HG02852 (cell line): Measurements from ENCODE around the gene MPND.
"Not testable (repeated sequence)": the region's sequence is repeated elsewhere in the genome, so short reads cannot be mapped to it uniquely, and the experiment has no call there.

Experiments used
- ATAC-seq: cut with Tn5 transposase; IDR thresholded peaks from one replicate; pipeline ENCODE4 v1.9.1; 2021; ENCODE audit warnings: mild to moderate bottlenecking, moderate library complexity; ENCODE audit not compliant: unreplicated experiment

MPND gene

GRCh38 chr19:4319067-4319718 is 24.2 kb upstream of the MPND start:
- no peak for ATAC-seq

DNA sequence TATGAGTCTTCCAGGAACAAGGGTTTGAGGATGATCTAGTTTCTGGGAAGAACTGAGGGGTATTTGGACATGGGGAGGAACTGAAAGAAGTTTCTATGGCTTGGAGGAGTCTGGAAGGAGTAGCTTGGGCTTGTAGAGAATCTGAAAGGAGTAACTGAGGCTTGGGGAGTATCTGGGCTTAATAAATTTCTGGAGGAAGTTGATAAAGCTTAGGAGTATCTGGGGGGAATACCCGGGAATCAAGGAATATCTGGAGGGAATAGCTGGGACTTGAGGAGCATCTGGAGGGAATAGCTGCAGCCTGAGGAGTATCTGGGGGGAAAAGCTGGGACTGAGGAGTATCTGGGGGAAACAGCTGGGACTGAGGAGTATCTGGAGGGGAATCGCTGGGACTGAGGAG is 22.9 kb upstream of the MPND start:
- ATAC-seq, result no peak

DNA sequence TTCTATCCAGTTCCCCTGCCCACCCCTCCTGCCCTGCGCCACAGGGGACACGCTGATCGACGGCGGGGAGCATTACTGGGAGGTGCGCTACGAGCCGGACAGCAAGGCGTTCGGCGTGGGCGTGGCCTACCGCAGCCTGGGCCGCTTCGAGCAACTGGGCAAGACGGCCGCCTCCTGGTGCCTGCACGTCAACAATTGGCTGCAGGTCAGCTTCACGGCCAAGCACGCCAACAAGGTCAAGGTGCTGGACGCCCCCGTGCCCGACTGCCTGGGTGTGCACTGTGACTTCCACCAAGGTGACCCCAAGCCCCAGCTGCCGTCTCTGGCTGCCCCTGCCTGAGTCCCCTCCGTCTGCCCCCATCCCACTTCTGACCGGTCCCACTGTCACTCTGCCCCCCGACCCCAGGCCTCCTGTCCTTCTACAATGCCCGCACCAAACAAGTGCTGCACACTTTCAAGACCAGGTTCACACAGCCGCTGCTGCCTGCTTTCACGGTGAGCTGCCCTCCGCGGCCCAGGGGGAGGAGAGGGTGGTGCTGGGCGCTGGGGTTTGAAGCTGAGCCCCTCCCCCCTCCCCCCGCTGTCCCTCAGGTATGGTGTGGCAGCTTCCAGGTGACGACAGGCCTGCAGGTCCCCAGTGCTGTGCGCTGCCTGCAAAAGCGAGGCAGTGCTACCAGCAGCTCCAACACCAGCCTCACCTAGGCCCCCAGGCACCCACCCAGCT is 20.3 kb upstream of the MPND start:
- no peak for ATAC-seq

DNA sequence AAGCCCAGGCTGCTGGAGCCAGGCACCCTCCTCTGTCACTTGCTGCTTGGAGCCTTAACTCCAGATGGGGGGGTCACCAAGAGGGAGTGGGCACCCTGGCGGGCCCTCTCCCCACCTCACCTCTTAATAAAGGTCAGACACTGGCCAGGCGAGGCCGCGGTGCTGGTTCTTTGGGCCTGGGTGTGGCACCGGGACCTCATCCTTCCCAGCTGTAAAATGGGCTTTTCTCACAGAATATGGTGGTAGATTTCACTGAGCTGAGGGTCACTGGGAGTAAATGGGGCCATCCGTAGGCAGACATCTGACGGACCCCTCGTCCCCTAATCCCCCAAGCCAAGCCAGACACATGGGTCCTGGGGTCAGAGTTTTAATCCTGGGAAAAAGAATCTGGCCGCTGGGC is 19.7 kb upstream of the MPND start:
- no peak for ATAC-seq

GRCh38 chr19:4324228-4324627 is 19.1 kb upstream of the MPND start:
- no peak for ATAC-seq

DNA sequence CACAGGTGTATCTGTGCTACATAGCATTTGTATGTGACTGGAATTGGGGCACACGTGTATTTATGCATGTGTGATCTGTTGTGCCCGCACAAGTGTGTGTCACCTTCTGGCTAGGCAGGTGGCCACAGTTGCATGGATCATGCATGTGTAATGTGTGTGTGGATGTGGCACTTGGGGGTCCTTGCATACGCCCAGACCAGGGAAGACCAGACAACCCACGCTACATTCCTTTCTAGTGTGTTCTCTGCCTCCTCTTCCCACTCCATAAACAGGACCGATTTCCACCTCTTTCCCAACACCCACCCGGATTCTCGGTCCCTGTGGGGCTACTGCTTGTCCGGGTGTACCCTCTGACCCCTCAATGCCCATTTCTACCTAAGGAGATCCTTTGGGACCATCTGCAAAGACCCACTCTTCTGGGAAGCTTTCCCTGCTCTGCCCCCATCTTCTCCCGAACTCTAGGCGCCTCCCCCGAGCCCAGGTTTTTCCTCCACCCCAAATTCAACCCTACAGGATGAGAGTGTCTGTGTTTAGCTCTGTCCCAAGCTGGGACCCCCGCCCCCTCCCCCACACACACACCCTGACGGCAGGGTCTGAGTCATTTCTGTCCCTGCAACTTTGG is 17.0 kb upstream of the MPND start:
- no peak for ATAC-seq

- no peak for ATAC-seq
Observed at GRCh38 chr19:4326837-4327251, 16.5 kb upstream of the MPND start.

DNA sequence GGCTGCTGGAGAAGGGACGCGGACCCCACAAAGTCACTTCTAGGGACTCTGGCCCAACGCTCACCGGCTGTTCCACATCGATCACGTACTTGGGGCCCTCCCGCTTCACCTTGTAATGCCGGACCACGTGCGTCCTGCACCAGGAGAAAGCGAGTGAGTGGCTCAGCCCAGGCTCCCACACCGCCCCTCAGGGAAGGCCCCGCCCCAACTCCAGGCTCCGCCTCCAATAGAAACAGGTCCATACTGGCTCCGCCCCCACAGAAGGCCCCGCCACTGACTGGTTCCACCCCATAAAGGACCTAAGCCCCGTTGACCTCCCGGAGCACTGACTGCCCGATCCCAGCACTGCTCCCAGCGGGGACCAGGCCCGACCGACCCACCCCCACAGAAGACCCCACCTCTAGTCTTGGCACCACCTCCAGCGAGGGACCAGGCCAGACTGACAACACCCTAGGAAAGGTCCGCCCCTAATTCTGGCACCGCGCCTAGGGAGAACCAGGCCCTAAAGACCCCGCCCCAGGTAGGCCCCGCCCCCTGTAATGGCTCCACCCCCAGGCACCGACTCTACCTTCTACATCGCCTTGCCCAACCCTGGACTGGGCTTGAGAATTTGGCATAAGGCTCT is 16.0 kb upstream of the MPND start:
- ATAC-seq, result no peak

DNA sequence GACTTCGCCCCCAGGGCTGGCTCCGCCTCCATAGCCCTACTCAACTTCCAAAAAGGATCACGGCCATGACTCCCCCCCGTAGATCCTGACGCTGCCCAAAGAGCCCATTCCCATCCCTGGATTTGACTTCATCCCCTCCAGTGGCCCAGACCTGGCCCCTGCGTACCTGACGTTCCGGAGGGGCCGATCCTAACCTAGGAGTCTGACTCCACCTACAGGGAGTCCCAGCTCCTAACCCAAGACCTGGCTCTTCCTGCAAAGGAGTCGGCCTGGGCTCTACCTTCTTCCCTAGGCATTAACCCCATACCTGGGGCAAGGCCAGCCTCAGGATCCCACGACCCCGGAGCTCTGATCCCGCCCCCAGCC is 15.5 kb upstream of the MPND start:
- no peak for ATAC-seq

GRCh38 chr19:4328243-4328990 is 14.9 kb upstream of the MPND start:
- peak; percentile 73 for ATAC-seq

- ATAC-seq, result not testable (repeated sequence)
Observed at GRCh38 chr19:4328991-4329681, 14.2 kb upstream of the MPND start.

GRCh38 chr19:4329858-4330257 is 13.5 kb upstream of the MPND start:
- ATAC-seq, result no peak

- ATAC-seq, result no peak
Observed at GRCh38 chr19:4334929-4335570, 8.3 kb upstream of the MPND start.

DNA sequence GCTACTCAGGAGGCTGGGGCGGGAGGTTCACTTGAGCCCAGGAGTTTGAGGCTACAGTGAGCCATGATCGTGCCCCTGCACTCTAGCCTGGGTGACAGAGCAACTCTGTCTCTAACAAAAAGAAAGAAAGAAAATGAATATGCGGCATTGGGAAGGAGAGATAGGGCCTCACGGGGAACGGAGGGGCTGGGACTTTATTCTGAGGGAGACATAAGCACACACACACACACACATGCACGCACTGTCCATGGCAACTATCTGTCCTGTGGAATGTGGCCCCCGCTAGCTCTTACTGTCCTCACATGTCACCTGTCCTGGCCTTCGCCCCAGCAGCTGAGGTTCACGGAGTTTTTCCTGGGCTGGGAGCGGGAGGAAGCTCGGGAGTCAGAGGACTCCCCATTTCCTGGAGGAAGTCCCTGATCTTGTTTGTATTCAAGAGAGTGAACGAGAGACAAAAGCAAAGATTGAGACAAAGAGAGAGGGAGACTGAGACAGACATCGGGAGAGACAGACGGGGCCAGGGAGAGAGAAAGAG is 5.4 kb upstream of the MPND start:
- no peak for ATAC-seq

- ATAC-seq, result no peak
Observed at GRCh38 chr19:4338441-4339355, 4.7 kb upstream of the MPND start, which contains the start of gene STAP2. Gene STAP2, minus strand, starts transcription at chr19:4338827. Its CDS starts 74 bp downstream, at chr19:4338753.

GRCh38 chr19:4342314-4342614 is 1.1 kb upstream of the MPND start:
- no peak for ATAC-seq

- peak; percentile 80 for ATAC-seq
Observed at GRCh38 chr19:4342615-4343369, 570 bp upstream of the MPND start.

DNA sequence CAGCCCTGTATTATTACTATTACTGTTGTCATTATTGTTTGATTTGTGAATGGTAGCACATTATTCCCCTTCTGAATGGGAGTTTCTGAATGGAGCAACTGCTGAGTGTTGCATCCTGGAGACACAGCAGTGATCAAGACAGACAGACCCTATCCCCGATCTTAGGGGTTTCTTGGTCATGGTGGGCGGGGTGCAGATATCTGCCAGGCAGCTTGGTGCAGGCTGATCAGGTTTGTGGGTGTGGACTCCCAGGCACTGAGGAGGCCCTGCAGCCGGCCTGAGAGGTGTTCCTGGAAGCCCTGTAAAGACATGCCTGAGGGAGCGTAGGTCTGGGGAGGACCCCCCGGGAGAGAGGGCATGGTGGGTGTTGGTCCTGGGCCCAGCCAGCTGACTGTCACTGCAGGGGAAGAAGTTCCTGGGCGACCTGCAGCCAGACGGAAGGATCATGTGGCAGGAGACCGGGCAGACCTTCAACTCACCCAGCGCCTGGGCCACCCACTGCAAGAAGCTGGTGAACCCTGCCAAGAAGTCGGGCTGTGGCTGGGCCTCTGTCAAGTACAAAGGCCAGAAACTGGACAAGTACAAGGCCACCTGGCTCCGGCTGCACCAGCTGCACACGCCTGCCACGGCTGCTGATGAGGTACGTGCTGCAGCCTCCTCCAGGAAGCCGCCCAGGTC is 2.1 kb downstream of the MPND start:
- no peak for ATAC-seq
